ENCODE data around the gene ERP44.
"Not testable (repeated sequence)": the region's sequence is repeated elsewhere in the genome, so short reads cannot be mapped to it uniquely, and the experiment has no call there.

DNA sequence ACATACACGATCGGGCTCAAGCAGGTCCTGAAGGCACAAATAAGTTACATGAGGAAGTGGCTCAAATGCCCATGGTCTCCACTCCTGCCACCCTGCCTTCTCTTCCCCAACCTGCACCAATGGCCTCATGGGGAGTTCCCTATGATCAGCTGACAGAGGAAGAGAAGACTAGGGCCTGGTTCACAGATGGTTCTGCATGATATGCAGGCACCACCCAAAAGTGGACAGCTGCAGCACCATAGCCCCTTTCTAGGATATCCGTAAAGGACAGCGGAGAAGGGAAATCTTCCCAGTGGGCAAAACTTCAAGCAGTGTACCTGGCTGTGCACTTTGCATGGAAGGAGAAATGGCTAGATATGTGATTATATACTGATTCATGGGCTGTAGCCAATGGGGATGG is 22.5 kb downstream of the ERP44 start:
- not testable (repeated sequence) for TF ChIP-seq CTCF (IDR thresholded peaks at IDR 0.05; ENCODE audit: low read depth, low read length); POLR2A (IDR thresholded peaks at IDR 0.05; ENCODE audit: extremely low read depth, insufficient read length); MYC (IDR thresholded peaks at IDR 0.05; ENCODE audit: low read depth, low read length); MAX (IDR thresholded peaks at IDR 0.05; ENCODE audit: low read depth, low read length)
